NOMO-1 treated with DMSO at 0.1 percent for 48 hours (cell line): ENCODE measurements around the gene TCTN2.

Source experiments
- DNase-seq: peaks from one replicate; lab custom pipeline; 2025; ENCODE audit not compliant: unreplicated experiment; lab: John Stamatoyannopoulos, UW

The TCTN2 gene

GRCh38 chr12:123670882-123671728 is at the start of gene TCTN2:
Gene TCTN2, plus strand, starts transcription at chr12:123671113. Its CDS starts 128 bp downstream, at chr12:123671241.
- peak; percentile 90 for DNase-seq

GRCh38 chr12:123621619-123622530 is 49.0 kb upstream of the TCTN2 start:
- DNase-seq: no peak

- peak; percentile 96 for DNase-seq
Measured at GRCh38 chr12:123633379-123634141, 37.4 kb upstream of the TCTN2 start, which contains the start of the genes EIF2B1 and GTF2H3. Gene EIF2B1, minus strand, starts transcription at chr12:123633686. Its CDS starts 129 bp downstream, at chr12:123633557. Gene GTF2H3, plus strand, starts transcription at chr12:123633829. Its CDS starts 31 bp downstream, at chr12:123633860.

- peak; percentile 5 for DNase-seq
Measured at GRCh38 chr12:123634142-123634561, 36.8 kb upstream of the TCTN2 start.

GRCh38 chr12:123643911-123644310 is 27.0 kb upstream of the TCTN2 start:
- no peak for DNase-seq

- DNase-seq: no peak
Measured at GRCh38 chr12:123645380-123645779, 25.5 kb upstream of the TCTN2 start.

- no peak for DNase-seq
Measured at GRCh38 chr12:123645878-123646277, 25.0 kb upstream of the TCTN2 start.

- no peak for DNase-seq
Measured at GRCh38 chr12:123648401-123648800, 22.5 kb upstream of the TCTN2 start.

- no peak for DNase-seq
Measured at GRCh38 chr12:123654129-123654701, 16.7 kb upstream of the TCTN2 start.

- no peak for DNase-seq
Measured at GRCh38 chr12:123655420-123655819, 15.5 kb upstream of the TCTN2 start.

GRCh38 chr12:123656392-123656791 is 14.5 kb upstream of the TCTN2 start:
- no peak for DNase-seq

GRCh38 chr12:123657211-123657610 is 13.7 kb upstream of the TCTN2 start:
- no peak for DNase-seq

- no peak for DNase-seq
Measured at GRCh38 chr12:123659996-123660727, 10.8 kb upstream of the TCTN2 start.

GRCh38 chr12:123667771-123668170 is 3.1 kb upstream of the TCTN2 start:
- no peak for DNase-seq

- no peak for DNase-seq
Measured at GRCh38 chr12:123671876-123672275, 963 bp downstream of the TCTN2 start.

- no peak for DNase-seq
Measured at GRCh38 chr12:123675436-123675835, 4.5 kb downstream of the TCTN2 start.

- DNase-seq: no peak
Measured at GRCh38 chr12:123676616-123677320, 5.9 kb downstream of the TCTN2 start.

- no peak for DNase-seq
Measured at GRCh38 chr12:123678981-123679380, 8.1 kb downstream of the TCTN2 start.

- DNase-seq: peak; percentile 79
Measured at GRCh38 chr12:123681605-123682004, 10.7 kb downstream of the TCTN2 start.
